ENCODE data around the gene STX18.
A peak's percentile ranks its signal among the peaks of the same experiment; 100 is the strongest.

Gene STX18

GRCh38 chr4:4415806-4416805 is 125.7 kb downstream of the STX18 start:
- DNase-seq = no peak

GRCh38 chr4:4415107-4415805 is 126.6 kb downstream of the STX18 start:
- DNase-seq = peak; percentile 70

GRCh38 chr4:4413806-4414205 is 128.0 kb downstream of the STX18 start:
- no peak for DNase-seq

GRCh38 chr4:4413373-4413725 is 128.5 kb downstream of the STX18 start:
- DNase-seq = no peak

GRCh38 chr4:4412641-4413372 is 129.0 kb downstream of the STX18 start:
- no peak for DNase-seq

GRCh38 chr4:4411906-4412305 is 129.9 kb downstream of the STX18 start:
- no peak for DNase-seq

- DNase-seq = no peak
Observed at GRCh38 chr4:4410271-4410670, 131.6 kb downstream of the STX18 start.

GRCh38 chr4:4409416-4410115 is 132.3 kb downstream of the STX18 start:
- DNase-seq = no peak

GRCh38 chr4:4408576-4409335 is 133.1 kb downstream of the STX18 start:
- no peak for DNase-seq

GRCh38 chr4:4408132-4408523 is 133.7 kb downstream of the STX18 start:
- DNase-seq = no peak

GRCh38 chr4:4407299-4408131 is 134.3 kb downstream of the STX18 start:
- no peak for DNase-seq

- DNase-seq = no peak
Observed at GRCh38 chr4:4406455-4407298, 135.2 kb downstream of the STX18 start.

- DNase-seq = no peak
Observed at GRCh38 chr4:4405358-4405962, 136.4 kb downstream of the STX18 start.

GRCh38 chr4:4402966-4403365 is 138.9 kb downstream of the STX18 start:
- peak; percentile 29 for DNase-seq

GRCh38 chr4:4401036-4401435 is 140.8 kb downstream of the STX18 start:
- no peak for DNase-seq

GRCh38 chr4:4398430-4398829 is 143.4 kb downstream of the STX18 start:
- no peak for DNase-seq

GRCh38 chr4:4397441-4397819 is 144.4 kb downstream of the STX18 start:
- no peak for DNase-seq

GRCh38 chr4:4396628-4397440 is 145.0 kb downstream of the STX18 start:
- DNase-seq = no peak

Data from NCI-H69 (cell line).